HG02623 (cell line): Measurements from ENCODE around the gene DNAJB4.
"Not testable (repeated sequence)": the region's sequence is repeated elsewhere in the genome, so short reads cannot be mapped to it uniquely, and the experiment has no call there.

Experiments
- ATAC-seq: cut with Tn5 transposase; IDR thresholded peaks from one replicate; pipeline ENCODE4 v1.9.1; 2021; ENCODE audit warnings: moderate library complexity; ENCODE audit not compliant: unreplicated experiment

The DNAJB4 gene

GRCh38 chr1:78061825-78062523, 57.2 kb downstream of the DNAJB4 start:
- no peak for ATAC-seq

- ATAC-seq: not testable (repeated sequence)
Observed at GRCh38 chr1:78064886-78065285, 60.1 kb downstream of the DNAJB4 start.
